Posterior cingulate gyrus (tissue), 11 donors: Measurements from ENCODE around the gene CADPS2.

ENCODE experiments used
- DNase-seq, 10 donors: peaks; one replicate each; pipeline versions ENCODE4 v3.0.0 to v3.0.0-alpha.2; 2020 to 2021; ENCODE audit warnings: mixed read lengths in 3 of 10
- intact Hi-C: fragments of 100-400 bp; cut with DNase I; formaldehyde crosslinking; loops from one replicate; pipeline ENCODE4 v1.15.1; 2023

The CADPS2 gene

GRCh38 chr7:122470859-122471258, 415.4 kb downstream of the CADPS2 start:
- DNase-seq, result no peak

GRCh38 chr7:122468945-122469344, 417.3 kb downstream of the CADPS2 start:
- no peak for DNase-seq
- intact Hi-C loops, result no loop called here

More at GRCh38 chr7:122470859-122471258, 415.4 kb downstream of the CADPS2 start:
- intact Hi-C loops, result no loop called here

GRCh38 chr7:122467661-122468449, 418.4 kb downstream of the CADPS2 start:
- intact Hi-C loops, result no loop called here
- DNase-seq, result no peak

GRCh38 chr7:122465296-122465695, 421.0 kb downstream of the CADPS2 start:
- no peak for DNase-seq
- intact Hi-C loops, result no loop called here

- DNase-seq, result no peak
- intact Hi-C loops, result no loop called here
These were observed 422.6 kb downstream of the CADPS2 start for GRCh38 chr7:122463631-122464030.

GRCh38 chr7:122460936-122461335, 425.3 kb downstream of the CADPS2 start:
- intact Hi-C loops, result no loop called here
- no peak for DNase-seq

GRCh38 chr7:122457969-122458368, 428.3 kb downstream of the CADPS2 start:
- DNase-seq, result no peak
- intact Hi-C loops, result no loop called here

- DNase-seq, result no peak
- intact Hi-C loops, result no loop called here
These were observed 428.9 kb downstream of the CADPS2 start for GRCh38 chr7:122457325-122457724.

- no peak for DNase-seq
- intact Hi-C loops, result no loop called here
These were observed 431.3 kb downstream of the CADPS2 start for GRCh38 chr7:122454776-122455507.

- intact Hi-C loops, result no loop called here
- DNase-seq, result no peak
These were observed 432.8 kb downstream of the CADPS2 start for GRCh38 chr7:122453432-122453831.

- DNase-seq, result no peak
- intact Hi-C loops, result no loop called here
These were observed 437.2 kb downstream of the CADPS2 start for GRCh38 chr7:122448893-122449589.

GRCh38 chr7:122442929-122443328, 443.3 kb downstream of the CADPS2 start:
- DNase-seq, result no peak
- intact Hi-C loops, result no loop called here

GRCh38 chr7:122438492-122438891, 447.8 kb downstream of the CADPS2 start:
- DNase-seq, result no peak
- intact Hi-C loops, result no loop called here

GRCh38 chr7:122438006-122438405, 448.3 kb downstream of the CADPS2 start:
- DNase-seq, result no peak
- intact Hi-C loops, result no loop called here

GRCh38 chr7:122433765-122434164, 452.5 kb downstream of the CADPS2 start:
- intact Hi-C loops, result no loop called here
- DNase-seq, result no peak

GRCh38 chr7:122430710-122431109, 455.6 kb downstream of the CADPS2 start:
- DNase-seq, result no peak
- intact Hi-C loops, result no loop called here

GRCh38 chr7:122429926-122430325, 456.3 kb downstream of the CADPS2 start:
- intact Hi-C loops, result no loop called here
- DNase-seq, result no peak

GRCh38 chr7:122425731-122426130, 460.5 kb downstream of the CADPS2 start:
- intact Hi-C loops, result no loop called here
- no peak for DNase-seq

GRCh38 chr7:122423591-122423990, 462.7 kb downstream of the CADPS2 start:
- DNase-seq, result no peak
- intact Hi-C loops, result no loop called here

- no peak for DNase-seq
- intact Hi-C loops, result no loop called here
These were observed 469.9 kb downstream of the CADPS2 start for GRCh38 chr7:122416336-122416735.

GRCh38 chr7:122415510-122415909, 470.8 kb downstream of the CADPS2 start:
- intact Hi-C loops, result no loop called here
- no peak for DNase-seq
